ENCODE data around the gene S100A2.

DNA sequence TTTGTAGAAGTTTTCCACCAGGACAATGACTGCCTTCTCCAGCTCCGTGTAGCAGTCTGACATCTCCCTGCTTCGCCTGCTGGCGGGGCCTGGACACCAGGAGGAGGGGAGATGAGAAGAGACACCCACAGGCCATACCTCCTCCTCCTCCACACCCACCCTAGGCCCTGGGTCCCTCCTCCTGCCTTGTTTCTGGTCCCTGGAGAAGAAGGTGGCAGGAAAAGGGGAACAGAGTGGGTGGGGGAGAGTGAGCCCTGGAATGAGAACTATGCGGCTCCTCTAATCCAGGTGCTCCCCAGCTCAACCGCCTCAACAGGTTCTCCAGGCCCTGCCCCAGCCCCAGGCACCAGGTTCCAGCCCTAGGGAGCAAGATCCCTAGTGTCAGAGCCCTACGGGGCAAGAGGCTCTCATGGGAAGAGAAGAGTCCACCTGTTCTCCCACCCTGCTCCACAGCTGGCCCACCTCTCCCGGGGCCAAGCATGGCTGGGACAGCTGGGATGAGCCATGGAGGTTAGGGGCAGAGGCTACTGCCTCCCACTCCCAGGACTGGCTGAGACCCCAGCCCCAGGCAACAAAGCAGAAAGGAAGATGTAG, 42.5 kb upstream of the S100A2 start:
- TF ChIP-seq, protein P1, sequence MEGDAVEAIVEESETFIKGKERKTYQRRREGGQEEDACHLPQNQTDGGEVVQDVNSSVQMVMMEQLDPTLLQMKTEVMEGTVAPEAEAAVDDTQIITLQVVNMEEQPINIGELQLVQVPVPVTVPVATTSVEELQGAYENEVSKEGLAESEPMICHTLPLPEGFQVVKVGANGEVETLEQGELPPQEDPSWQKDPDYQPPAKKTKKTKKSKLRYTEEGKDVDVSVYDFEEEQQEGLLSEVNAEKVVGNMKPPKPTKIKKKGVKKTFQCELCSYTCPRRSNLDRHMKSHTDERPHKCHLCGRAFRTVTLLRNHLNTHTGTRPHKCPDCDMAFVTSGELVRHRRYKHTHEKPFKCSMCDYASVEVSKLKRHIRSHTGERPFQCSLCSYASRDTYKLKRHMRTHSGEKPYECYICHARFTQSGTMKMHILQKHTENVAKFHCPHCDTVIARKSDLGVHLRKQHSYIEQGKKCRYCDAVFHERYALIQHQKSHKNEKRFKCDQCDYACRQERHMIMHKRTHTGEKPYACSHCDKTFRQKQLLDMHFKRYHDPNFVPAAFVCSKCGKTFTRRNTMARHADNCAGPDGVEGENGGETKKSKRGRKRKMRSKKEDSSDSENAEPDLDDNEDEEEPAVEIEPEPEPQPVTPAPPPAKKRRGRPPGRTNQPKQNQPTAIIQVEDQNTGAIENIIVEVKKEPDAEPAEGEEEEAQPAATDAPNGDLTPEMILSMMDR (IDR thresholded peaks at IDR 0.05; ENCODE audit: insufficient read depth, low read length): no peak
- TF ChIP-seq POLR2AphosphoS5 (IDR thresholded peaks at IDR 0.05; ENCODE audit: low read depth) (no peak), GABPA (IDR thresholded peaks at IDR 0.05; ENCODE audit: low read depth) (no peak), SPI1 (IDR thresholded peaks at IDR 0.05; ENCODE audit: borderline replicate concordance, low read depth) (no peak)
- TF ChIP-seq, protein P2, sequence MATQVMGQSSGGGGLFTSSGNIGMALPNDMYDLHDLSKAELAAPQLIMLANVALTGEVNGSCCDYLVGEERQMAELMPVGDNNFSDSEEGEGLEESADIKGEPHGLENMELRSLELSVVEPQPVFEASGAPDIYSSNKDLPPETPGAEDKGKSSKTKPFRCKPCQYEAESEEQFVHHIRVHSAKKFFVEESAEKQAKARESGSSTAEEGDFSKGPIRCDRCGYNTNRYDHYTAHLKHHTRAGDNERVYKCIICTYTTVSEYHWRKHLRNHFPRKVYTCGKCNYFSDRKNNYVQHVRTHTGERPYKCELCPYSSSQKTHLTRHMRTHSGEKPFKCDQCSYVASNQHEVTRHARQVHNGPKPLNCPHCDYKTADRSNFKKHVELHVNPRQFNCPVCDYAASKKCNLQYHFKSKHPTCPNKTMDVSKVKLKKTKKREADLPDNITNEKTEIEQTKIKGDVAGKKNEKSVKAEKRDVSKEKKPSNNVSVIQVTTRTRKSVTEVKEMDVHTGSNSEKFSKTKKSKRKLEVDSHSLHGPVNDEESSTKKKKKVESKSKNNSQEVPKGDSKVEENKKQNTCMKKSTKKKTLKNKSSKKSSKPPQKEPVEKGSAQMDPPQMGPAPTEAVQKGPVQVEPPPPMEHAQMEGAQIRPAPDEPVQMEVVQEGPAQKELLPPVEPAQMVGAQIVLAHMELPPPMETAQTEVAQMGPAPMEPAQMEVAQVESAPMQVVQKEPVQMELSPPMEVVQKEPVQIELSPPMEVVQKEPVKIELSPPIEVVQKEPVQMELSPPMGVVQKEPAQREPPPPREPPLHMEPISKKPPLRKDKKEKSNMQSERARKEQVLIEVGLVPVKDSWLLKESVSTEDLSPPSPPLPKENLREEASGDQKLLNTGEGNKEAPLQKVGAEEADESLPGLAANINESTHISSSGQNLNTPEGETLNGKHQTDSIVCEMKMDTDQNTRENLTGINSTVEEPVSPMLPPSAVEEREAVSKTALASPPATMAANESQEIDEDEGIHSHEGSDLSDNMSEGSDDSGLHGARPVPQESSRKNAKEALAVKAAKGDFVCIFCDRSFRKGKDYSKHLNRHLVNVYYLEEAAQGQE (IDR thresholded peaks at IDR 0.05; ENCODE audit: insufficient replicate concordance, low read depth): no peak

Measured in HL-60 (cell line).